Activated T-cell treated with anti-CD3 and anti-CD28 coated beads for 1 hour (primary cell): ENCODE measurements around the gene KLHL40.

Experiments
- DNase-seq: peaks from one replicate; pipeline ENCODE4 v3.0.0-alpha.2; 2020; ENCODE audit warnings: low read depth

Gene KLHL40

DNA sequence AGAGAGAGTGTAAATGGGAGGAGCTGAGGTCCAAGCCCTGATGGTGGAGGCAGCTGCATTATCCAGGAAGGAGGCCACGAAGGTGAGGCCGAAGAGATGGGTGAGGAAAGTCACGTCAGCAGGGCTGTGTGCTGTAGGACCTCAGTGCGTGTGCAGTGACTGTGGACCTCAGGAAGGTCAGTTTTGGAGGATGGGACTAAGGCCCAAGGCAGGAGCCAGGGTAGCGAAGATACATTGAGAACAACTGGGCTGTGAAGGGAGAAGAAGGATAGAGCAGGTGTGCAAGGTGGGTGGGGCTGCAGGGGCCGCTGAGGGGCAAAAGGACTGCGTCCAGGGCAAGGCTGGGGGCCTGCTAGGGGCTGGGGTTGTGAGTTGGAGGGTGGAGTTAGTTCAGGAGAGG lies 4.9 kb downstream of the KLHL40 start:
- no peak for DNase-seq

DNA sequence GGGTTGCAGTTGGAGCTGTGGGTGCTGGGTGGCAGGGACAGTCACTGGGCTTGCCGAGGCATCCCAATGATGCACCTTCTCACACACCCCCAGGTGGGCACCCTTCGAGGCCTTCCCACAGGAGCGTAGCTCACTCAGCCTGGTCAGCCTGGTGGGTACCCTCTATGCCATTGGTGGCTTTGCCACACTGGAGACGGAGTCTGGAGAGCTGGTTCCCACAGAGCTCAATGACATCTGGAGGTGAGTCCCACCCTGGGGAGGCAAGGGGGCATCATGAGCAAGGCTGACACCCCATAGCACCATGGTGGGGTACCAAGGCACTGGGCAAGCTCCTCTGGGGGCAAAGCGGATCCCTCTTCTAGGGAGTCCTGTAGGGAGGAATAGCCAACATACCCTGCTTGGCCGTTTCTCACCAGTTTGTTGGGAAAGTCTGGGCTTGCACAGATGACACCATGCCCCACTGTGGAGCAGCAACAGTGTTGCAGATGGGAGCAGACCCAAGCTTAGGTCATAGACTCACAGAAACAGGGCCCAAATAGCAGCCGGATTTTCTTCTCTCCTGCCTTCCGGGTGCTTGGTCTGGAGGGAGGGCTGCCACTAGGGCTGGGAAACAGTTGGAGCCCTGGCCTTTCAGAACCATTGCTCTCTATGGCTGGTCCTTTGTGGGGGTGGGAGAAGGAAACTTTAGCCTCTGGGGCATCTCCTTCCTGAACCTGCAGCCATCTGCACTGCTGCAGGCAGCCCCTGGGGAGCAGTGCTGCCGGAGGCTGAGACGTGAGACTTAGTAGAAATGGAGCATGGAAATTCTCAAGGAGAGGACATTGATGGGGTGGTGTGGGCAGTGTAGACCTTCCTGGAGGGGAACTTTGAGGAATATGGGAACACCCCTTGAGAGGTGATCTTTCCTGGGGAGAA lies 5.7 kb downstream of the KLHL40 start:
- no peak for DNase-seq

DNA sequence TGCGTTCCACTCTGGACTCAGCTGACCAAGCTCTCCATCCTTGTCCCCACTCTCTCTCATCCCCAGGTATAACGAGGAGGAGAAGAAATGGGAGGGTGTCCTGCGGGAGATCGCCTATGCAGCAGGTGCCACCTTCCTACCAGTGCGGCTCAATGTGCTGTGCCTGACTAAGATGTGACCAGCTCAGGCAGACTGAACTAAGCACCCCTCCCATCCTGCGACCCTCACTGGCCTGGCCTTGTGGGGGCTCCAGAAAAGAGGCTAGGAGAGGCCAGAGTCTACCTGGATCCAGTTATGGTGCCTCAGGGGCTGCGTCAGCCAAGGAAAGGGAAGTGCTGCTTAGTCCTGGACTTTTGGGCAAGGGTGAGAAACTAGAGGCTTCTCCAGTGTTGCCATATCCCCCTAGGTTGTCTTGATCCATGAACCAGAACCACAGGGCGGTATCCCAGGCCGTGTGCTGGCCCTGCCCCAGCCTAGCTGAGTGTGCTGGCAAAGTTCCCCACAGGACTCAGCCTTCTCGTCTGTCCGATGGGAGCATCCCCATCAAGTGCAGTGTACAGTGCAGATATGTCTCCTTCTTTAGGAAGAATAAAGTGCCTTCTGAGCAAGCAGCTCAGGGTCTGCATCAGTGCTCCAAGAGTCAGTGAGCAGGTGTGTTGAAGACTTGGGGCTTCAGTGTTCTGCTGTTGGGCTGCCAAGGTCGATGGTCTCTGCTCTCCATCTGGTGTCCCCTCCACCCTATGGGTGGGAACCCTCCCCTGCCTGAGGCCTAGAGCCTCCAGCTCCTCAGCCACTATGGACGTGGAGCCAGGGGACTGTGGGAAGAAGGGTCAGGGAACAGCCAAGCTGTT lies 6.7 kb downstream of the KLHL40 start:
- DNase-seq, result no peak

DNA sequence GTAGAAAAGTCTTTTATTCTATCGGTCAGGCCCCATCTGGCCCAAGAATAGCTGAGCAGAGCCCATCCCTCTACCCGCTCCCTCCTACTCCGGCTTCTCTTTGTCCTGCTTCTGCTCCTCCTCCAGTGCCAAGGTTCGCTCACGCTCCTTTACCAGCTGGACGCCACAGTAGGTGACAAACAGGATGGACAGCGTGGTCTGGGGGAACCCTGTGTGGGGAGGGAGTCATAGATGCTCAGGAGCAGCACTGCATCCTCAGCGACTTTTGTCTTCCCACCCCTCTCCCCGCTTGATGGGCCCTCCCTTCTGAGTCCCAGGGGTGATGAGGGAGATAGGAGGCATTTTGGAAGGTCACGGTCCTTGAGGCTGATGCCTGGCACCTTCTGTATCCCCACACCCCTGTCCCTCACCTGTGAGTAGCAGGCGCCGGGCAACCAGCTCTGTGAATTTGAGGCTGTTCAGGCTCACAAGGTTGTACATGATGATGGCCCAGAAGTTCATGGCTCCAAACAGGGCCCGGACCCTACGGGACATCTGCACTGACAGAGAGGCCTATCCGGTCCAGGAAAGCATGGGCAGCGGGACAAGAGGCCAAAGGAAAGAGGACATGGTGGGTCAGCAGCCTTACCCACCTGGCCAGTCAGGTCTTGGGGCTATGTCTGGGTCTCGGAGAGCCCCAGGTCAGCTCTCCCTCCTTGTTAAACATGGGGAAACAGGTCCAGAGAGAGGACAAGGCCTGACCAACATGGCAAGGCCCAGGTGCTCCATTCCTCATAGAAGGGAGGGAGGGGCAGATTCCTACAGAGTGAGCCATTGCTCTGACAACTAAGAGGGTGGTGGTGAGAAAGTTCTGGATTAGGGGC lies 7.6 kb downstream of the KLHL40 start:
- DNase-seq, result no peak

DNA sequence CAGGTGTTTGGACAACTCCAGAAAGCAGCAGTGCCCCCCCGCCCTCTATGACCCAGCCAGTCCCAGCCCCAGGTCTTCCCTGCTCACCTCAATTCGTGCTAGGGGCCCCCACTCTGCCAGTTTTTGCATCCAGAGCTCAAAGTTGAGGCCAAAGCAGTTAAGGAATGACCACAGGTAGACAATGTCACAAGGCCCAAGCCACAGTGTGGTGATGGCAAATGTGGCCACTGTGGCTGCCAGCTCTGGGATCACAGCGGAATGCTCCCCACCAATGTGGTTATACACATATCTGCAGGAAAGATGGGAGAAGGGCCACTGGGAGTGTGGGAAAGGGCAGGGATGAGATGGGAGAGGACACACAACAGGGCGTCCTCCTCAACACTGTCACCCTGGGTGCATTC lies 8.2 kb downstream of the KLHL40 start:
- no peak for DNase-seq

DNA sequence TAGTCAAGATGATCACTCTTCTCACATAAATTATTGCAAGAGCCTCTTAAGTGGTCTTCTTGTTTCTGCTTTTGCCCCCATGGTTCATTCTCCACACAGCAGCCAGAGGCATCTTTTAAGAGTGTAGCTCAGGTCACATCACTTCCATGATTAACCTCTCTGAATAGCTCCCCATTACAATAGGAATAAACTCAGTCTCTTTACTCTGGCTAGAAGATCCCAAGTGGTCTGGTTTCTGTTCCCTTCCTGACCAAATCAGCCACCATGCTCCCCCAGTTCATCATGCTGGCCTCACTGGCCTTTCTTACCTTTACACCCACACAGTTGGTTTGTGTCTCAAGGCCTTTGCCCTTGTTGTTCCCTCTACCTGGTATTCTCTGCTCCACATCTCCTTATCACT lies 9.0 kb downstream of the KLHL40 start:
- DNase-seq, result no peak

DNA sequence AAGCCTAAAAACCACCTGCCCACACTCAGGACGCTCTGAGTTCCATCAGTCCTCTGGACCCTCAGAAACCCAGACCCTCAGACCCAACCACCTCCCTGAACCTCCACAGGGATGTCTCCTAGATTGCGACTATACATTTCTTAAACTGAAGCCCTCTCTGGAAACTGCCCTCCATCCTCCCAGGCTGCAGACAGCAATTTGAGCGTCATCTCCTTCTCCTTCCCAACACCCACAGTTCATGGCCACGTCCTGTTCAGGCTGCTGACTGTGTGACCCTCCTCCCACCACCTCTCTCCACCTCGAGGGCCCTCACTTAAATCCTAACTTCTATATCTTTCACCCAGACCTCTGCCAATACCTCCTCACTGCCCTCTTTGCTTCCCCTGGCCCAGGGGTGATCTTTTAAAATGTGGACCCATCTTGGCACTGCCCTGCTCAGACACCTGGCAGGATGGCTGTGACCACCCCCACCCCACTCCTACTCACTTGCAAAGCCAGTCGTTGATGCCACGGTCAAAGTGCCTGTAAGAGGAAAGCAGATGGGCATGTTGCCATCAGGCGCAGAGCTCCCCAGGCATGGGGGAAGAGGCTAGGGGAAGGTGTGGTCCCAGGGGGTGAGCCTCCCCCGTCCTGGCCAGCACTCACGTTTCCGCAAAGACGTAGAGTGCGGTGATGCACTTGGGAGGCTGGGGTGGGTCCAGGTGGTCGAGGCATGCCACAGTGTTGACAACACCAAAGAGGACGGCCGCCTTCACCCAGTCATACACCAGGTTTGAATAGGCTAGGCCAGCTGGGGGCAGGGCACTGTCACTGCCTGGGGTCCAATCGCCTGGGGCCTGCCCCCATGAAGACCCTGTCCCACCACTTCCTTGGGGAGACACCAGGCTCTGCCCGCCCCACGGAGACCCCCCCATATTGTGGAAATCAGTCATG lies 11.3 kb downstream of the KLHL40 start:
- no peak for DNase-seq

DNA sequence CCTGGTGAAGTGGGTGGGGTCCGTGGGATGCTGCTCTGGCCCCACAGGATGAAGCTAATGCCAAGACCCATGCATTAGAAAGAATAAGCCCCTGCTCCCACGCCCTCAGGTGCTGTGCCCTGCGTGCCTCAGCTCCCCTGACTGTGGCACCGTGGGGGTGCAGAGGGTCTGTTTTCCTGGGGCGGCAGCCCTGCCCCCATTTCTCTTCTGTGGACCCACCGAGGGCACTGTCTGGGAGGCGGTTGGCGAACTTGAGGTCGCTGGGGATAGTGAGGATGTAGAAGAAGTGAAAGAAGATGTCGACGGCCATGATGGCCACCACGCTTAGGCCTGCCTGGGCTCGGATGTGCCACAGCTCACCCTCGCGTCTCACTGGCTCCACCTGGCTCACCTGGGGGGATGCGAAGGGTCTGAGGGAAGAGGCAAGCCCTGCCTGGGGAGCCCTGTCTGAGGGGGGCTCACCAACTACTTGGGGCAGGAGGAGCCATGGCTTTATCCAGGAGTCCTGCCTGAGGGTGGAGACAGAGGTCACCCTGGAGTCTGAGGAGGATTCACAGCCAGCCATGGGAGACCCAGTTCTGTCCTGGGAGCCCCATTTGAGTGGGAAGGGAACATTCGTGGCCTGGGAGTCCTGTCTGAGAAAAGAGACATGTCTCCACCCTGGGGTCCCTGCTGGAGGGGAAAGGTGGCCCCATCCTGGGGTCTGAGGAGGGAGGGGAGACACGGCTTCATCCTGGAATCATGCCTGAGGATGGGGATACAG lies 12.1 kb downstream of the KLHL40 start:
- DNase-seq, result no peak

DNA sequence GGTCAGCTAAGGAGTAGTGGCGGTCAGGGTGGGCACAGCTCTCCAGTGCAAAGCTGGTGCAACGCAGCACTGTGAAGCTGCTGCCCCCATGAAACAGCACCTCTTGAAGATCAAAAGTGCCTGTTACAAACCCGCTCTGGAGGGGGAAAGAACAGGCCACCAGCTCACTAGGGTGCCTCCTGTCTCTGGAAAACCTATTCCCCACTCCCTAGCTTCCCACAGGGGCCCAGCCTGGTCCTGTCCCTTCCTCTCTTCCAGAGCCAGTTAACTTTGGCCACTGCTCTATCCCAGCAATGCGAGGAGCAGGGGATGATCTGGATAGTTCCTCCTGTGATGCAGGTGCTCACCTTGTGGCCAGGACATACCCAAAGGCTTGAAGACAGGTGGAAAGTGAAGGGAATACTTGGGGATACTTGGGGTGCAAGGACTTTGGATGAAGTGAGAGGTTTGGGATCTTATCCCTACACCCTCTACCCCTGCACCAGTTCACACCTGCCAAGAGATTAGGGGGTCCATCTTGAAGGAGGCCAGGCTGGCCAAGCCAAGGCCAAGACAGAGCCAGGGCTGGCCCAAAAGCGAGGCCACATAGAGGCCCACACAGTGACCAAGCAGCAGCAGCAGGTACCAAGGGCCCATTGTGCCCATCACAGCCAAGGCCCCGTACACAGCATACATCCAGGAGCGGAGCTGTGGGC lies 13.0 kb downstream of the KLHL40 start:
- no peak for DNase-seq

DNA sequence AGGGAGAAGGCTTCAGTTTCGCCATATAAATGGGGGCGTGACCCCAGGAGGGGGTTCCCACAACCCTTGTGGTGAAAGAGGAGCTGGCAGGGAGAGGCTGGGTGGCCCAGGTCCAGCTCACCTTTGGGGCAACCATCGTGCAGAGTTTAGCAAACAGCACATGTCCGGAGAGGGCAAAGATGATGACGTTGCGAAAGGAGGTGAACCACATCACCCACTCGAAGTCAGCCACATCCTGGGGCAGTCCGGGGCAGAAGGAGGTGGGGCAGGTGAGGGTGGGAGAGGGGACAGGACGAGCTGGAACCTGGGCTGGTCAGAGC lies 13.5 kb downstream of the KLHL40 start:
- no peak for DNase-seq

DNA sequence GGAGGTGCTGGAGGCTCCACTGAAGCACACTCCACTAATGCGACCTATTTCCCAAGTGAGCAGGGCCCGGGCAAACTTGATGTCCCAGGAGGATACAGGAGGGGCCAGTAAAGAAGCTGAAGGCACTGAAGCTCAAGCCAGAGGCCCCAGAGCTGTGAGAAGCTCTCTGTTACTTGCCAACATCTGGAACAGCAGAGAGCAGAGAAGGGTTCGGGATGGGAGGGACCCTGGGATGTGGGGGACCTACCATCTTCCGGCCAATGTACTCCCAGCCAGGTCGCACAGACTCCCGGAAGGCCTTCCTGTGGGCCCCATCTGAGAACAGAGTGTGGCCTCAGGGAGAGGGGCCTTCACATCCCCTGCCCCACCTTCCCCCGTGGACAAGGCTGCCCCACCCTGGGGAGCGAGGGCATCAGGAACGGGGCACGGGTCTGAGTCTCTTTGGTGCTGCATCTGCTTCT lies 14.2 kb downstream of the KLHL40 start:
- no peak for DNase-seq

DNA sequence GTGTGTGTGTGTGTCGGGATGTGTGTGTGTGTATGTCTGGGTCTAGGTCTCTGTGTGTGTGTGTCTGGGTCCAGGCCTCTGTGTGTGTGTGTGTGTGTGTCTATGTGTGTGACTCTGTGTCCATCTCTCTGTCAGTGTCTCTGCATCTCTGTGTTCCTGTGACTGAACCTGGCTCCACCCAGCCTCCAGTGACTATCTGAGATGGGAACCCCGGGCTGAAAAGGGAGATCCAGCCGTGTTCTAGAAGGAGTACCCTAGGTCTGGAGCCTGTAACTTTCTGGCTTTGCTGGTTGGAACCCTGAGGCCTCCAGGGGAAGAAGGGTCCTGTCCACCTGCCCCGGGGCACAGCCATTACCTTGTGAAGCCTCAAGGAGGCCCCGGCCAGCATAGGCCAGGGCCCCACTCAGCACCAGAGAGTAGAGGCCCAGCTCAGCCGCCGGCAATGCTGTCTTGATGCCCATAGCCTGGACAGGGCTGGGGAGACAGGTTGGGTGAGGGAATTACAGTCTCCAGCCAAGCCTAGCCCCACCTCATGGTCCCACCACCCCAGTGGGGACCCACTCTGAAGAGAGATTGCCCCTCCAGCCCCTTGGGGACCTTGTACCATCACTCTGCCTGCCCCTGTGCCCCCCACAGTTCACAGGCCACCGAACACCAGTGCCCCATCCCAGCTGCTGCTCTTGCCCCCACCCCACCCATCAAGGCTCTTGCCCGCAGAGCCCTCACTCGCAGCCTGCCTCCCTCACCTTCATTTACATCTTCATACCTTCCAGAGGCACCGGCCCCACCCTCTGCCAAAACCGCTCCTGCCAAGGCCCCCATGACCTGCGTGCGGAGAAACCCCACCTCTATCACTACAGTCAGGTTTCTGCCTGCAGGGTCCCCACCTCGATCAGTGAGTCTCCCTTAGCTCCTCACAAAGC lies 15.3 kb downstream of the KLHL40 start:
- no peak for DNase-seq

DNA sequence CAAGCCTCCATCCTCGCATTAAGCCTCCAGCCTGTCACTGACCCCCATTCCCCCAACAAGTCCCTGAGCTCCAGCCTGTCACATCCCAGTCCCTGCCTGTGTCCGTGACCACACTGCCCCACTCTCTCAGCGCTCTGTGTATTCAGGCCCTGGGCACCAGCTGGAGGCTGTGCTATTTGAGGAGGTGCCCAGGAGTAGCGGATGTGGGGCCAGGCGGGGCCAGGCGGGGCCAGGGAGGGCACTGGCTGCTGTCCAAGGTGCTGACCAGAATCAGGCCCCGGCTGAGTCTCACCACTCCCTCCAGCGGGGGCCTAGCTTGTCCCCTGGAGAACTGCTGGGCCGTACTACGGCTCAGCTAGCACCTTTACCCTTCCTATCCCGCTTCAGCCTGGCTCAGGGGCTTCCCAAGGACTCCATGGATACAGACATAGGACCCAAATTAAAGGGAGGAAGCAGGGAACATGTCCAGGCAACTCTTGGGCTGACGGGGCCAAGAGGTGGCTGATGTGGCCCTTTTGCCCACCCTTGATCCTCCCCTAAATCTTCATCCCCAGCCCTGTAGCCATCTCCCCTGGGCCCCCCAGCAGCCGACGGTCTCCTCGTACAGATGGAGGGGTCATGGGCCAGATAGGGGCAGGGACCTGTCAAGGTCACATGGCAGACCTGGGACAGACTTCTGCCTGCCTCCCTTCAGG lies 16.2 kb downstream of the KLHL40 start:
- peak; percentile 47 for DNase-seq

DNA sequence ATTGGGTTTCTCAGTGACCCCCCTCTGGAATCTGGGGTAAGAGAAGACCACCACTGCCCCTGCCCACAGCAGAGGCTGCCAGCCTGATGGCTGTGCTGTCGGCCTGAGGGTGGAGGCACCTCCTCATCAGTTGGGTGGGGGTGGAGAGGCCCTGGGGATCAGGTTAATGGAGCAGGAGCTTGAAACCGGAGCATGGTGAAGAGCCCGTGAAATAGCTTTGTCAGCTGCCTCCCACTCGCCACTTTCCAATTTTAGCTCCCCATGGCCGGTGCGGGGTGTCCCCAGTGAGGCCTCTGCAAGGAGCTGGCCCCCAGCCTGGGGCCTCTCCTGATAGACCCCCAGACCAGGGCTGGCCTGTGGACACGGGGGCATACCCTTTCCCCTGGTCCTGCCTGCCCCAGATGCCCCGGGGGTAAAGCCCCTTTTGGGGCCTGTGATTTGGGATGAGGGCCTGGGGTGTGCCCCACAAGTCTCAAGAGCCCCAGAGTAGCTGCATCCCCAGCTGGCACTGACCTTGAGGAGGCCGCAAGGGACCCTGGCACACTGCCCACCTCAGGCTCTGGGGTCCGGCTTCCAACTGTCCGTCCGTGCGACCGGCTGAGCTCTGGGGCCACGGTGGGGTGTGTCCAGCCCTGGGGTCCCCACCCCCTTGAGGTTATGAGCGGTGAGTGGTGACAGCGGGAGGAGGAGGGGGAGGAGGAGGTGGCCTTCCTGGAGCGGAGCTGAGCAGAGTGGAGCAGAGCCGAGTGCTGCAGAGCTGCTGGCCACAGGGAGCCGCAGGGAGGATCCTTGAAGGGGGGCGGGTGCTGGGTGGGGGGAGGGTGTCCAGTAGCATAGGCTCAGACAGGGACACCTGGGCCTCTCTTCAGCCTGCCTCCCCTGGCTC lies 17.0 kb downstream of the KLHL40 start, which contains the start of gene HHATL:
HHATL (minus strand) TSS at position 733 of the 886 bp plus-strand sequence. CDS start 1,972 bp downstream, outside the sequence.
- DNase-seq, result no peak

DNA sequence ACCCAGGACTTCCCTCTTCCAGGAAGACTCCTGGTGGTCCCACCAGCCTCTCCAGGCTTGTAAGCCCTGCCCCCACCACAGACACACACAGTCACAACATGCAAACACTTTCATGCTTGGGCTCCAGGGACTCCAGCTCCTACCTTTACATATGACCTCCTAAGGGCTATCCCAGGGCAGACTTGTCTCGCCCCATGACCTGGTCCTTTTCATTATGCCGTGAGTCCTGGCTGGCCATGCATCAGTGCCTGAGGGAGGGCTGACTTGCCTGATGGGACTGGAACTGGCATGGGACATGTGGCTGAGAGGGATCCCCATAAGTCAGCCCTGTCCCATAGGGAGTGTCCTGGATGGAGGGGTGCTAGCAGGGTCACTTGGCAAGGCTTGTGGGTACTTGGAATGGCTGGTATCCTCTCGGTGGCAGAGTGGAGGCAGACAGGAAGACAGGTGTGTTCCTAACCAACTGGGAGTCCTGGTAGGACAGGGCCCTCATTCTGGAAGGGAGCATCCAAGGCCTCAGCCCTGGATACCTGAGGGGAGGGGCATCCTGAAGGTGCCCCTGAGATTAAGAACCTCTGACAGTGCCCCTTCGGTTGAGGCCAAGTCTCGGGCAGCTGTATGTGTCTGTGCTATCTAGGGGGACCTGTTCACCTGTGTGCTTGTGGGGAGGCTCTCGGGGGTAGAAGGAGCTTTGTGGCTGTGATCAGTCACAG lies 17.8 kb downstream of the KLHL40 start:
- no peak for DNase-seq

DNA sequence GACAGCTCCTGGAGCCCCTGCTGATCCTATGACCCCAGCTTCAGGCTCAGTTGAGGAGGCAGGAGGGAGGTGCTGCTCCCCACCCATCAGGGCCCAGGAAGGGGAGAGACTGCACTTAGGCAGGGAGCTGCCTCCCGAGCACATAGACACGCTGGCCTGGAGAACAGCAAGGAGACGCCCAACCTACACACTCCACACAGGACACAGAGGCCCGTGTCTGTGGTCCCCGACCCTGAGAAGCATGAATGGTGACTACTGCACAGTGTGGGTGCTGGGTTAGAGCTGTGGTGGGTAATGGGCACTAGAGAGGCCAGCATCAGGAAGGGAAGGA lies 18.3 kb downstream of the KLHL40 start:
- no peak for DNase-seq
